DMS114 treated with DMSO at 0.1 percent for 48 hours (cell line): ENCODE results near the gene SYNM.

Experiments used
- DNase-seq: peaks from one replicate; lab custom pipeline; 2025; ENCODE audit not compliant: unreplicated experiment; lab: John Stamatoyannopoulos, UW

Gene SYNM

GRCh38 chr15:99165020-99165790, 60.3 kb downstream of the SYNM start:
- no peak for DNase-seq

- DNase-seq, result no peak
Observed at GRCh38 chr15:99165956-99166689, 61.2 kb downstream of the SYNM start.

DNA sequence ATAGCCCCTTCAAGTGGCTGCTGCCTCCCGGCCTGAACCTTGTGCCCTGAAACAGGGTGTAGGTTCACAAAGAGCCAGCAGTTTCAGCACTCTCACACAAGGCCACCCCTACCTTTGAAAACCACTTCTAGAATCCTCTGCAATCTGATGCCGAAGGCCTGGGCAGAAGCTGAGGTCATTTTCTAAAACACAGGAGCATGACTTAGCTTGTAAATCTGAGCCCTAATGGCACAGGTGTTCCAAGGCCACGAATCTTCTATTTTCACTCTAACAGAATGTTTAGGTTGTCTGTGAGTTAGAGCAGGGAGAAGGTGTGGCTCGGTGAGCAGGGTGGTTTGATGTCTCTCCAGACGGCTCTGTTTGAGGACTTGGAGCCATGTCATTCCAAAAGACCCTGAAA, 62.3 kb downstream of the SYNM start:
- DNase-seq, result no peak

- no peak for DNase-seq
Observed at GRCh38 chr15:99167640-99168039, 62.8 kb downstream of the SYNM start.

DNA sequence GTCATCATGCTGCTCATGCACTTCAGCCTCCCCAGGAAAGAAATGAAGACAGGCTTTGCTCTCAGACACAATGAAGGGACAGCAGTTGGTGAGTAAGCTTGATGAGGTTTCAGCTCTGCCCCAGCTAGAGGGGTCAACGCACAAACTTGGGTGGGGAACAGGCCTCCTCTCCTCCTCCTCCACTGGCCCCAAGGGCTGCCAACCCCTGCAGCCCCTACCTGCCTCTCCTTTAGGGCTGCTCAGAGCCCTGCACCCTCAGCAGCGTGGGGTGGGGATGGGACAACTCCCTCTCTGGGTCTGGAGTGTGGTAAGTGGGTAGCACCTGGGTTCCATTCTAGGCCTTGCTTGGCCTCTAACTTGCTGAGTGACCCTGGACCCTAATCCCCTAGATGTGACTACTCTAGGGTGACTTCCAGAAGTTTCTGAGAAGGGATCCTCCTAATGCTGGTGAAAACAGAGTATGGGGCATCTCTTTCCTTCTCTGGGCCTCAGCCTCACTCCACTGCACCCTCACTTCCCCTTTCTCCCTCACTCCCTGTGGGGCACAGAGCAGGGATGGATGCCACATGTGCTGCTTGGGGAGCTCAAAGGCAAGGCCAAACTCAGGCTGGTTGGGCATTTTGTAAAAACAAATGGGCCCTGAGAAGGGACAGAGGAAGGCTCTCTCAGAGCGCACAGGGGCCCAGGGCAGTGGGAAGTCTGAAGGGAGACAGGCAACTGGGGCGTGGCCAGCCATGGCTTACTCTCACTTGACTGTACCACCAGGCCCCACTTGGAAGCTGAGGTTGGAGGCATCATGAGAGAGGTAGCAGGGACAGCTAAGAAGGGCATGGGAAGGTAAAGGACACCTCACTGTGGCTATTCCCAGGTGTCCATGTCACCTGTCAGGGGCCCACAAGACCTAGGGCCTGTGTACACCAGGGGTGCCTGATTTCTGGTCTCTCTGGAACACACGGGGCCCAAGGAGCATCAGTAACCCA, 64.0 kb downstream of the SYNM start:
- no peak for DNase-seq

- no peak for DNase-seq
Observed at GRCh38 chr15:99169769-99170311, 65.0 kb downstream of the SYNM start.

GRCh38 chr15:99170476-99171065, 65.7 kb downstream of the SYNM start:
- DNase-seq, result no peak

DNA sequence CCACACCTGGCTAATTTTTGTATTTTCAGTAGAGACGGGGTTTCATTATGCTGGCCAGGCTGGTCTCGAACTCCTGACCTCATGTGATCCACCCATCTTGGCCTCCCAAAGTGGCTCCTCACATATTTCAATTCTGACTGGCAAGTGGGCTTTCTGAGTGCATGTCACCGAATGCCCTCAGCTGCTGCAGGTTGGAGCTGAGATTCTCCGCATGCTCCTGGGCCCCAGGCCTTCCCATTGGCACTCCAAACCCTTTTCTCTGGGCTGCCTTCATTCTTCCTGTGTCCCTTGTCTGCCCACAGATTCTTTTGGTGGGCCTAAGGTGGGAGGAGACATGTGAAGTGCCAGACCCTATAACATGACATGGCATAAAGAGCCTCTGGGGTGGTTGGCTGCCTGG, 67.3 kb downstream of the SYNM start:
- DNase-seq, result no peak

GRCh38 chr15:99172989-99173388, 68.1 kb downstream of the SYNM start:
- DNase-seq, result no peak

GRCh38 chr15:99174567-99175395, 69.9 kb downstream of the SYNM start:
- DNase-seq, result no peak

GRCh38 chr15:99176757-99177156, 71.9 kb downstream of the SYNM start:
- DNase-seq, result no peak

DNA sequence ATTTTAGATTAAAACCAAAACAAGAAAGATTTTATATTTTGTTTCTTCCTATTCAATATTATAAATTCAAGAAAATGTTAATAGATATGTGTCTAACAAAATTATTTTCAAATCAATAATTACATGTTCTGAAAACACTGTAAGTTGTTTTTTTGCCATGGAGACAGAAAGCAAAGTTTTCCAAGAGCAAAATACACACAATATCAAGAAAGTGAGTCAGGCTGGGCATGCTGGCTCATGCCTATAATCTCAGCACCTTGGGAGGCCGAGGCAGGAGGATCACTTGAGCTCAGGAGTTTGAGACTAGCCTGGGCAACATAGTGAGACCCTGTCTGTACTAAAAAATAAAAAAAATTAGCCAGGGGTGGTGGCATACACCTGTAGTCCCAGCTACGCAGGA, 72.8 kb downstream of the SYNM start:
- no peak for DNase-seq

- DNase-seq, result no peak
Observed at GRCh38 chr15:99180086-99180963, 75.4 kb downstream of the SYNM start.

DNA sequence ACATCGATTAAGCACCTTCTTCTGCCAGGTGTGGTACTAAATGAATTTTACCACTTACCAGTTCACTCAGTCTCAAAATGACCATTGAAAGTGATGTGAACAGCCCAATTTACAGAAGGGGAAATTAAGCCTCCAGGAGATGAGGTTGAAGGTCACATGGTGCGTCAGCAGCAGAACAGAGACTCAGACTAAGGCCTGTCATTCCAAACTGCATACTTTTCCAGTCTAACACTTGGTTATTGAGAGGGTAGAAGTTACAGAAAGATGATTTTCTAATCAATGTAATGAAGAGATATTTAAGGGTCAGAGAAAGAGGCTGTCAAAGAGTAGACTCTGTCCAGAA, 76.1 kb downstream of the SYNM start:
- DNase-seq, result no peak

GRCh38 chr15:99181545-99181971, 76.7 kb downstream of the SYNM start:
- DNase-seq, result no peak

DNA sequence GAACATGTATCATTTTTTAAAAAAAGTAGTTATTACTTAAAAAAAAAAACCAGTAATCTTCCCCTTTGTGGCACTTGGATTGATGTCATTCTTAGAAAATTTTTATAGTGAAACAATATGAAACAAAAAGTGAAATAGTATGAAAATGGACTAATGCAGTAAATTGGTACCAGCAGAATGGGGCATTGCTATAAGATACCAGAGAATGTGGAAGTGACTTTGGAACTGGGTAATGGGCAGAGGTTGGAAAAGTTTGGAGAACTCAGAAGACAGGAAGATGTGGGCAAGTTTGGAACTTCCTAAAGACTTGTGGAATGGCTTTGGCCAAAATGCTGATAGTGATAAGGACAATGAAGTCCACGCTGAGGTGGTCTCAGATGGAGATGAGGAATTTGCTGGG, 77.9 kb downstream of the SYNM start:
- no peak for DNase-seq
